ENCODE results near the gene CAND2. TPM values are rescaled to one million over a fixed set of nuclear protein-coding genes. Genes with fewer than 3 reads are reported as not detected.

The CAND2 gene
- total and polyA plus RNA-seq, 2 experiments from 2014 or later = 5.6 to 20.5 TPM

GRCh38 chr3:12828751-12829150, 32.3 kb downstream of the CAND2 start (continued):
- TF ChIP-seq REST (IDR thresholded peaks at IDR 0.05; ENCODE audit: unreplicated experiment) (no peak), STAT1 (IDR thresholded peaks at IDR 0.05; ENCODE audit: unreplicated experiment) (no peak), ETS1 (IDR thresholded peaks at IDR 0.05) (no peak), ZNF331 (CRISPR knock-in tag; IDR thresholded peaks at IDR 0.05; ENCODE audit: low read depth) (no peak), ZNF114 (CRISPR knock-in tag; IDR thresholded peaks at IDR 0.05) (no peak), NANOG (IDR thresholded peaks at IDR 0.05; ENCODE audit: borderline replicate concordance) (no peak)

DNA sequence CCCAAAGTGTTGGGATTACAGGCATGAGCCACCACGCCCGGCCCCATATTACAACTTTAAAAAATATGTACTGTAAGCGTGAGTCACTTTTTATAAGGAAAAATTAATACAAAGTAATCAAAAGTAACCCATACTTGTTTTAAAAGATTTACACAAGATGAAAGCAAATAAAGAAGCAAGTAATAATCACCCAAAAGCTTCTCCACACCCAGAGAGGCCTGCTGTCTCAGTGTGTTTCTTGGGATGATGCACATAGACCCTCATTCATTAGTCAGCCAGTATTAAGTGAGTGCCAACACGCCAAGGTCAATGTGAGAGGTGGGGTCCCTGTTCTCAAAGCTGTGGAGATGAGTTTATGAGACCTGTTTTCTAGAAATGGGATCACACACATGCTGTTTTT, 32.9 kb downstream of the CAND2 start:
- Histone ChIP-seq H4K20me1 (replicated peaks; ENCODE audit: insufficient read depth) (peaks cover 4% of the 10 kb centered on the region), H3K9me2 (ENCODE audit: insufficient read depth) (no peaks in the 10 kb centered on the region), H3K27ac (ENCODE audit: low read depth) (no peak overlapping the region), H3K4me3 (no peak overlapping the region), H3K4me2 (no peak overlapping the region), H3K27me3 (ENCODE audit: insufficient read depth) (no peaks in the 10 kb centered on the region), H3F3A (replicated peaks; ENCODE audit: low read depth) (peaks cover 42% of the 10 kb centered on the region), H2AFZ (no peak overlapping the region), H3K4me1 (ENCODE audit: insufficient read depth) (peaks cover 5% of the 10 kb centered on the region; the same call in 1 of the 2 replicates), H3K79me2 (replicated peaks; ENCODE audit: insufficient read depth) (no peaks in the 10 kb centered on the region), H3K36me3 (ENCODE audit: insufficient read depth) (peaks cover 17% of the 10 kb centered on the region)
- H3K36me3 Mint-ChIP-seq (ENCODE audit: low read depth) = peaks cover 50% of the 10 kb centered on the region
- peaks cover 29% of the 10 kb centered on the region for H3K4me1 Mint-ChIP-seq
- DNase-seq (ENCODE audit: low spot score) = no peak
- H3K27ac Mint-ChIP-seq = no peak overlapping the region
- ATAC-seq = no peak
- H3K9me3 Mint-ChIP-seq = no peaks in the 10 kb centered on the region
- no peak overlapping the region for H3K4me3 Mint-ChIP-seq
- no peak for TF ChIP-seq ETS1 (IDR thresholded peaks at IDR 0.05)
- no peak for TF ChIP-seq ZNF114 (CRISPR knock-in tag; IDR thresholded peaks at IDR 0.05)
- TF ChIP-seq NANOG (IDR thresholded peaks at IDR 0.05; ENCODE audit: borderline replicate concordance) = no peak
- TF ChIP-seq POLR2AphosphoS5 (IDR thresholded peaks at IDR 0.05; ENCODE audit: low read depth) = no peak
- no peak for TF ChIP-seq CTCF (conservative IDR thresholded peaks at IDR 0.05; ENCODE audit: low read depth in 2 of 2)
- no peak for TF ChIP-seq JUNB (IDR thresholded peaks at IDR 0.05; ENCODE audit: unreplicated experiment)
- TF ChIP-seq REST (IDR thresholded peaks at IDR 0.05; ENCODE audit: unreplicated experiment) = no peak
- no peak for TF ChIP-seq EZH2phosphoT487 (IDR thresholded peaks at IDR 0.05; ENCODE audit: unreplicated experiment)
- no peak for TF ChIP-seq CREB1 (CRISPR knock-in tag; IDR thresholded peaks at IDR 0.05; ENCODE audit: low read depth)
- no peak for TF ChIP-seq STAT1 (IDR thresholded peaks at IDR 0.05; ENCODE audit: unreplicated experiment)
- H3K27me3 Mint-ChIP-seq (ENCODE audit: insufficient read depth, low read depth, poor library complexity) = peaks cover 15% of the 10 kb centered on the region
